Endodermal cell (in vitro differentiated cells): Measurements from ENCODE around the gene SELENOV. TPM values are rescaled to one million over a fixed set of nuclear protein-coding genes. Genes with fewer than 3 reads are reported as not detected.
A peak's percentile ranks its signal among the peaks of the same experiment; 100 is the strongest.

ENCODE experiments used
- DNase-seq: peaks from one replicate; pipeline ENCODE4 v3.0.0-alpha.2; 2017
- H3K27ac ChIP-seq: 2 replicates; pipeline ENCODE4 v1.5.1; 2013; ENCODE audit warnings: mild to moderate bottlenecking, low read depth, low read length, moderate library complexity
- H3K27me3 ChIP-seq: 2 replicates; pipeline ENCODE4 v1.6.1; 2013; ENCODE audit warnings: mild to moderate bottlenecking, low read length, moderate library complexity; ENCODE audit not compliant: insufficient read depth, control insufficient read depth, poor library complexity, severe bottlenecking
- H3K36me3 ChIP-seq: 2 replicates; pipeline ENCODE4 v1.7.0; 2013; ENCODE audit warnings: mild to moderate bottlenecking, low read length, moderate library complexity; ENCODE audit not compliant: control insufficient read depth, insufficient read depth
- H3K4me1 ChIP-seq: one replicate; pipeline ENCODE4 v1.7.0; 2013; ENCODE audit warnings: low read length; ENCODE audit not compliant: control insufficient read depth, insufficient read depth
- H3K4me3 ChIP-seq: 2 replicates; pipeline ENCODE4 v1.5.1; 2013; ENCODE audit warnings: mild to moderate bottlenecking, low read length, moderate library complexity
- H3K9ac ChIP-seq: 2 replicates; pipeline ENCODE4 v1.6.1; 2013; ENCODE audit warnings: mild to moderate bottlenecking, low read length, moderate library complexity; ENCODE audit not compliant: poor library complexity, severe bottlenecking; ENCODE audit errors: extremely low read depth
- H3K9me3 ChIP-seq: 2 replicates; pipeline ENCODE4 v1.6.1; 2013; ENCODE audit warnings: mild to moderate bottlenecking, low read length, moderate library complexity; ENCODE audit not compliant: control insufficient read depth
- H3K27ac Mint-ChIP-seq: 2 replicates; pipeline ENCODE4 v1.8.0; 2020; ENCODE audit warnings: mixed read lengths
- H3K27me3 Mint-ChIP-seq: 2 replicates; pipeline ENCODE4 v1.8.0; 2021; ENCODE audit warnings: mild to moderate bottlenecking, mixed read lengths; ENCODE audit not compliant: insufficient read depth
- H3K36me3 Mint-ChIP-seq: 2 replicates; pipeline ENCODE4 v1.8.0; 2020; ENCODE audit warnings: low read depth, mixed read lengths
- H3K4me1 Mint-ChIP-seq: 2 replicates; pipeline ENCODE4 v1.8.0; 2020; ENCODE audit warnings: mixed read lengths
- H3K4me3 Mint-ChIP-seq: 2 replicates; pipeline ENCODE4 v1.8.0; 2020; ENCODE audit warnings: mild to moderate bottlenecking, moderate library complexity, mixed read lengths
- H3K9me3 Mint-ChIP-seq: 2 replicates; pipeline ENCODE4 v1.8.0; 2020; ENCODE audit warnings: mild to moderate bottlenecking, mixed read lengths
- WGBS, 2 experiments: methylation state at CpG; one replicate each; pipeline versions ENCODE4 v1.1.5 to v1.1.7; 2013; ENCODE audit warnings: missing lambda C conversion rate in 2 of 2, mixed read lengths in 1 of 2; ENCODE audit not compliant: insufficient coverage in 1 of 2, insufficient read length in 1 of 2; 5-methylcytosine and 5-hydroxymethylcytosine counted together
- total RNA-seq, 2 donors: library from RNA; stranded (reverse); fragmentation: NEBNext Ultra II Directional in 1 of 2; extraction: Animal tissue kit (Norgen Biotek cat#: 25700) in 1 of 2; gene quantifications; 2 replicates in 1 of 2; 3 replicates in 1 of 2; pipeline ENCODE4 v1.2.1, GENCODE V29; 2021
- TF ChIP-seq, protein P1 (sequence below): fragments of 200-600 bp; sonication (generic); conservative IDR thresholded peaks from 2 replicates; pipeline ENCODE4 v1.5.0; 2021; ENCODE audit warnings: antibody characterized with exemption, mild to moderate bottlenecking

The SELENOV gene
- total RNA-seq, 2 donors from 2014 or later, result 8.7 to 15.3 TPM

DNA sequence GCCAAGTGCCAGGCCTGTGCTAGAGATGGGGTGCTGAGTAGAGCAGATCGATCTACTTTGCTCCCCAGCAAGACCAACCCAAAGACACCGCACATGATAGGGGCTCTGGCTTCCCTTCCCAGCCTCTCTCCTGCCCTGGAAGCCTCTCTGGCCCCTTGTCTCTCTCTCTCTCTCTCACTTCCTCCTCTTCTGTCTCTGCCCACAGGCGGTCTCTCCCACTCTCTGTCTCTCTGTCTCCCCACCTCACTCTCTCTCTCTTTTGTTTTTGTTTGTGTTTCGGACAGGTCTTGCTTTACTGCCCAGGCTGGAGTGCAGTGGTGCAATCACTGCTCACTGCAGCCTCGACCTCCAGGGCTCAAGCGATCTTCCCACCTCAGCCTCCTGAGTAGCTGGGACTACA lies 1.3 kb downstream of the SELENOV start:
- H3K27me3 ChIP-seq, result peaks cover 36% of the 10 kb centered on the region
- no peaks in the 10 kb centered on the region for H3K4me1 ChIP-seq
- peak overlapping the region; percentile 91 for H3K4me3 ChIP-seq
- peaks cover 3% of the 10 kb centered on the region for H3K36me3 ChIP-seq
- DNase-seq, result no peak
- no peak overlapping the region for H3K27ac ChIP-seq
- H3K9ac ChIP-seq, result peak overlapping the region; percentile 62
- H3K9me3 ChIP-seq, result no peaks in the 10 kb centered on the region
- Mint-ChIP-seq H3K27ac (peak overlapping the region; percentile 17), H3K36me3 (peaks cover 15% of the 10 kb centered on the region), H3K27me3 (peaks cover 30% of the 10 kb centered on the region), H3K9me3 (no peaks in the 10 kb centered on the region), H3K4me1 (peaks cover 19% of the 10 kb centered on the region), H3K4me3 (peak overlapping the region; percentile 84)
- WGBS, 2 experiments, result 62 to 71% methylated on average over 4 to 6 of the region's 6 CpGs
- TF ChIP-seq, protein P1, sequence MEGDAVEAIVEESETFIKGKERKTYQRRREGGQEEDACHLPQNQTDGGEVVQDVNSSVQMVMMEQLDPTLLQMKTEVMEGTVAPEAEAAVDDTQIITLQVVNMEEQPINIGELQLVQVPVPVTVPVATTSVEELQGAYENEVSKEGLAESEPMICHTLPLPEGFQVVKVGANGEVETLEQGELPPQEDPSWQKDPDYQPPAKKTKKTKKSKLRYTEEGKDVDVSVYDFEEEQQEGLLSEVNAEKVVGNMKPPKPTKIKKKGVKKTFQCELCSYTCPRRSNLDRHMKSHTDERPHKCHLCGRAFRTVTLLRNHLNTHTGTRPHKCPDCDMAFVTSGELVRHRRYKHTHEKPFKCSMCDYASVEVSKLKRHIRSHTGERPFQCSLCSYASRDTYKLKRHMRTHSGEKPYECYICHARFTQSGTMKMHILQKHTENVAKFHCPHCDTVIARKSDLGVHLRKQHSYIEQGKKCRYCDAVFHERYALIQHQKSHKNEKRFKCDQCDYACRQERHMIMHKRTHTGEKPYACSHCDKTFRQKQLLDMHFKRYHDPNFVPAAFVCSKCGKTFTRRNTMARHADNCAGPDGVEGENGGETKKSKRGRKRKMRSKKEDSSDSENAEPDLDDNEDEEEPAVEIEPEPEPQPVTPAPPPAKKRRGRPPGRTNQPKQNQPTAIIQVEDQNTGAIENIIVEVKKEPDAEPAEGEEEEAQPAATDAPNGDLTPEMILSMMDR, result no peak

DNA sequence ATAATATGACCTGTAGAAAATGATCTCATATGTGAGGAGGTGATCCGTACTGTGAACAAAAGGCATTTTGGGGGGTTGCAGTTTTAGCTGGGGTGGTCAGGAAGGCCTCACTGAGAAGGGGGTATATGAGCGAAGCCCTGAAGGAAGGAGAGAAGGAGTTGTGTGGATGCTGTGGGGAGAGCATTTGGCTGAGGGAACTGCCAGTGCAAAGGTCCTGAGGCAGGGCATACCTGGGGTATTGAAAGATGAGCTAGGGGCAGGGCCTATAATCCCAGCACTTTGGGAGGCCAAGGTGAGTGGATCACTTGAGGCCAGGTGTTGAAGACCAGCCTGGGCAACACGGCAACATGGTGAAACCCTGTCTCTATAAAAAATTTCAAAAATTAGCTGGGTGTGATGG lies 2.5 kb downstream of the SELENOV start:
- H3K9ac ChIP-seq, result no peak overlapping the region
- H3K4me3 Mint-ChIP-seq, result peak overlapping the region; percentile 84
- H3K4me1 ChIP-seq, result no peaks in the 10 kb centered on the region
- no peaks in the 10 kb centered on the region for H3K9me3 ChIP-seq
- H3K9me3 Mint-ChIP-seq, result no peaks in the 10 kb centered on the region
- DNase-seq, result no peak
- H3K27me3 Mint-ChIP-seq, result peaks cover 25% of the 10 kb centered on the region
- H3K4me3 ChIP-seq, result no peak overlapping the region
- H3K4me1 Mint-ChIP-seq, result peaks cover 19% of the 10 kb centered on the region
- TF ChIP-seq, protein P1, result no peak
- no peak overlapping the region for H3K27ac Mint-ChIP-seq
- H3K27me3 ChIP-seq, result peaks cover 36% of the 10 kb centered on the region
- no peak overlapping the region for H3K27ac ChIP-seq
- H3K36me3 ChIP-seq, result peaks cover 3% of the 10 kb centered on the region
- WGBS, 2 experiments, result 80 to 83% methylated on average over 3 of the region's 3 CpGs
- H3K36me3 Mint-ChIP-seq, result peaks cover 15% of the 10 kb centered on the region

DNA sequence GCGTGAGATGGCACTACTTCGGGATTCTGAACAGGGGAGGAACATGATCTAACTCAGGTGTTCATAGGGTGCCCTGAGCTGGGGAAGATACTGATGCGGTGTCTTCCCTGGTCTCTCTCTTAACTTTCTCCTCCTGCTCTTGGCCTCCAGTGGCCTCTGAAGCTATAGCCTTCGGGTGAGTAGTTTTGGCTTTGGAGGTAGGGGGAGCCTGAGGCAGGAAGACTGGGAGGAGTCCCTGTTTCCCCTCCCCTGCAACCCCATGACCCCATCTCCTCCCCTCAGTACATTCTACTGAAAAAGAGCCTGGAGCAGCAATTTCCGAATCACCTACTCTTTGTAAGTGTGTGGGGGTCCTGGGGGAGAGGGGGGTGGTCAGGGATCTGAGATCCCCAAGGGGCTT lies 3.5 kb downstream of the SELENOV start:
- Mint-ChIP-seq H3K27me3 (peaks cover 17% of the 10 kb centered on the region), H3K27ac (peak overlapping the region; percentile 64), H3K36me3 (peaks cover 21% of the 10 kb centered on the region), H3K9me3 (no peaks in the 10 kb centered on the region), H3K4me1 (peaks cover 19% of the 10 kb centered on the region), H3K4me3 (peak overlapping the region; percentile 41)
- TF ChIP-seq, protein P1, result no peak
- Histone ChIP-seq H3K36me3 (peaks cover 3% of the 10 kb centered on the region), H3K4me1 (no peaks in the 10 kb centered on the region), H3K9me3 (no peaks in the 10 kb centered on the region), H3K27me3 (peaks cover 28% of the 10 kb centered on the region), H3K27ac (no peak overlapping the region), H3K4me3 (no peak overlapping the region), H3K9ac (no peak overlapping the region)
- WGBS, 2 experiments, result 91% methylated on average over 4 of the region's 5 CpGs; no CpG with 5 or more reads in 1 of the 2 experiments
- DNase-seq, result peak; percentile 77
